ENCODE results near the gene ABCB6. TPM values are rescaled to one million over a fixed set of nuclear protein-coding genes. Genes with fewer than 3 reads are reported as not detected.
A peak's percentile ranks its signal among the peaks of the same experiment; 100 is the strongest.

ABCB6 gene
- total RNA-seq, 1 donor from 2014 or later = 9.3 TPM

DNA sequence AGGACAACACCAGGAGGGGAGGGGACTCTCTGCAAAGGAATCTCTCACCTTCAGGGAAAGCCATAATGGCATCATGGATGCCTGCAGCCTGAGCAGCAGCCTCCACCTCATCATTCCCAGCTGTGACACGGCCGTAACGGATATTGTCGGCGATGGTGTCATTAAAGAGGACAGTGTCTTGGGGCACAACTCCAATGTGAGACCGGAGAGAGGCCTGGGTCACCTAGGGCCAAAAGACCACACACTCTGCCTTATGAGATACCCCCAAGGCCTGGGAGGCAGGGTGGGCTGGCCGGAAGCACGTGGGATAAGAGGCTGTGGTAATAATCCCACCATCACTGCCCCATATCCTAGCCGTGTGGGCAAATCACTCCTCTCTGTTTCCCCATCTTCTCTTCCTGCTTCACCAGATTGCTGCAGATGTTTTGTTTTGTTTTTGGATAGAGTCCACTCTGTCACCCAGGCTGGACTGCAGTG, 7.8 kb downstream of the ABCB6 start:
- no peak overlapping the region for H3K4me3 ChIP-seq (ENCODE audit: low read depth, low read length)
- no peak for TF ChIP-seq CTCF (conservative IDR thresholded peaks at IDR 0.05; ENCODE audit: low read depth, low read length)
- no peak for DNase-seq (ENCODE audit: low read depth)

GRCh38 chr2:219210196-219210885, 8.4 kb downstream of the ABCB6 start:
- H3K4me3 ChIP-seq (ENCODE audit: low read depth, low read length) = no peak overlapping the region
- DNase-seq (ENCODE audit: low read depth) = no peak
- TF ChIP-seq CTCF (conservative IDR thresholded peaks at IDR 0.05; ENCODE audit: low read depth, low read length) = no peak

DNA sequence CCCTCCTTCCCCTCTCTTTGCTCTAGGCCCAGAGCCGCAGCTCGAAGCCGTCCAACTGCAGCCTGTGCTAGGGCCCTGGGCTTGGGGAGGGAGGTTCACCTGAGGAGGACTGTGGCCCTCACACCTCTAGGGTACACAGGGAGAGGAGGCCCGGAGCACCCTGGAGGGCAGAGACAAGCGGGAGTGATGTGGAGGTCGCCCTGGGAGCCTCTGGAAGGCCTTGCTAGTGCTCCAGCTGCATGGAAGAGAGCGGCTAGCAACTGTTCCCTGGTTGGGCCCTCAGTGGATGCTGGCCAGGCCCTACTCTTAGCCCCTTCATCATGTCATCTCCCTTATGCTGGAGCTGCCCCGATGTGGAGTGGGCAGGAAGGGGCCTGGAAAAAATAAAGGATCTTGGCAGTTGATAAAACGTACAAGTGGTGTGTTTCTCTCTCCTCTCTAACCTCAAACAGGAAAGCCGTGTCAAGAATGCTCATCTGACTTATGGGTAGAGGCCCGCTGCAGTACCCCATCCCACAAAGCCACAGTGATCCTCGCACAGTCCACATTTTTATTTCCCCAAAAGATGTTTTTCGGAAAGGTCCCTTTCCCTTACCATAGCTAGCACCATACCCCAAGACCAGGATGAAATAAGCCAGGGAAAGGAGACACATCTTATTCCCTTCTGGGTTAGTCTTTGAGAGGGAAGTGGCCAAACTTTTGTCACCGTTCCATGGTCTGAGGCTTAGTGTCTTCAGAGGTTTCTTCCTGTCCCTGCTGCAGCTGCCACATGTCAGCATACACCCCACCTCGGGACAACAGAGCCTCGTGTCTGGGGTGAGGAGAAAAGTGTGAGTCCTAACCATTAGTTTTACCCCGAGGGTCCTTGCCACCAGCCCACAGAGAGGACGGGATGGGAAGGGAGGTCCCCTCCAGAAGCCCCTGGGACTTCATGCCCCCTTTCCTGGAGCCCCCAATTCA, 9.2 kb downstream of the ABCB6 start:
- TF ChIP-seq CTCF (conservative IDR thresholded peaks at IDR 0.05; ENCODE audit: low read depth, low read length) = no peak
- no peak overlapping the region for H3K4me3 ChIP-seq (ENCODE audit: low read depth, low read length)
- no peak for DNase-seq (ENCODE audit: low read depth)

- peak overlapping the region; percentile 82 for H3K4me3 ChIP-seq (ENCODE audit: low read depth, low read length)
- DNase-seq (ENCODE audit: low read depth) = no peak
- TF ChIP-seq CTCF (conservative IDR thresholded peaks at IDR 0.05; ENCODE audit: low read depth, low read length) = no peak
Observed at GRCh38 chr2:219207884-219208740, 10.6 kb downstream of the ABCB6 start.

DNA sequence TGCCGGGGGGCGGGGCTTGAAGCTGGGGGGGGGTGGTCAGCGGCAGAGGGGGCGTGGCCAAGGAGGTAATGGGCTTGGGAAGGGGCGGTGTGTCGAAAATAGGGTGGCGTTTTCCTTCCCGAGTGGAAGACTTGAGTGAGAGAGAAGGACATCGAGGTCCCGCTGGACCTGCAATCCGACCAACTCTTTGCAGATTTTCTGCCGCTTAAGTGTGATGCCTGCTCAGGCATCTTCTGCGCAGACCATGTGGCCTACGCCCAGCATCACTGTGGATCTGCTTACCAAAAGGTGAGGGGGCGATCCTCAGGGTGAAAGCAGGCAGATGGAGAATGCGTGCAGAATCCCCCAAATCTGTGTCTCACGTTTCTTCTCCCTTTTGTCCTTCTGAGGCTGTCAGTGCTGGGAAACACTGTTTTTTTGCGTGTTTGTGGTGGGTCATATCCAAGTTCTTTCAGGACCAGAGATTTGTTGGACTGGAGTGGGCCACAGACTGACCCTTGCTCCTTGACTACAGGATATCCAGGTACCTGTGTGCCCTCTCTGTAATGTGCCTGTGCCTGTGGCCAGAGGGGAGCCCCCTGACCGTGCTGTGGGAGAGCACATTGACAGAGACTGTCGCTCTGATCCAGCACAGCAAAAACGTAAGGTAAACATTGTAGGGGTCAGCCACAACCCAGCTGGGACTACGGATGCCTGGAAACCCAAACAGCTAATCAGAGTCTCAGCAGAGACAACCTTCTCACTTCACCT, 11.4 kb downstream of the ABCB6 start:
- no peak for TF ChIP-seq CTCF (conservative IDR thresholded peaks at IDR 0.05; ENCODE audit: low read depth, low read length)
- H3K4me3 ChIP-seq (ENCODE audit: low read depth, low read length) = peak overlapping the region; percentile 82
- DNase-seq (ENCODE audit: low read depth) = no peak

Data from epithelial cell of proximal tubule (primary cell).